ENCODE measurements around the gene STARD3.

GRCh38 chr17:39635614-39636176 is 1.2 kb upstream of the STARD3 start:
- TF ChIP-seq, protein P1, sequence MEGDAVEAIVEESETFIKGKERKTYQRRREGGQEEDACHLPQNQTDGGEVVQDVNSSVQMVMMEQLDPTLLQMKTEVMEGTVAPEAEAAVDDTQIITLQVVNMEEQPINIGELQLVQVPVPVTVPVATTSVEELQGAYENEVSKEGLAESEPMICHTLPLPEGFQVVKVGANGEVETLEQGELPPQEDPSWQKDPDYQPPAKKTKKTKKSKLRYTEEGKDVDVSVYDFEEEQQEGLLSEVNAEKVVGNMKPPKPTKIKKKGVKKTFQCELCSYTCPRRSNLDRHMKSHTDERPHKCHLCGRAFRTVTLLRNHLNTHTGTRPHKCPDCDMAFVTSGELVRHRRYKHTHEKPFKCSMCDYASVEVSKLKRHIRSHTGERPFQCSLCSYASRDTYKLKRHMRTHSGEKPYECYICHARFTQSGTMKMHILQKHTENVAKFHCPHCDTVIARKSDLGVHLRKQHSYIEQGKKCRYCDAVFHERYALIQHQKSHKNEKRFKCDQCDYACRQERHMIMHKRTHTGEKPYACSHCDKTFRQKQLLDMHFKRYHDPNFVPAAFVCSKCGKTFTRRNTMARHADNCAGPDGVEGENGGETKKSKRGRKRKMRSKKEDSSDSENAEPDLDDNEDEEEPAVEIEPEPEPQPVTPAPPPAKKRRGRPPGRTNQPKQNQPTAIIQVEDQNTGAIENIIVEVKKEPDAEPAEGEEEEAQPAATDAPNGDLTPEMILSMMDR (IDR thresholded peaks at IDR 0.05) = no peak
- no peak for TF ChIP-seq POLR2A (IDR thresholded peaks at IDR 0.05)
